Mesendoderm (in vitro differentiated cells): ENCODE measurements around the gene CEP112.

Source experiments
- DNase-seq: peaks from one replicate; pipeline ENCODE4 v3.0.0; 2013
- H2AK5ac ChIP-seq: 2 replicates; pipeline ENCODE4 v1.6.1; 2013; ENCODE audit warnings: low read length, inconsistent platforms
- H2BK120ac ChIP-seq: 2 replicates; pipeline ENCODE4 v1.6.1; 2013; ENCODE audit warnings: low read depth, mild to moderate bottlenecking, low read length, moderate library complexity, mixed read lengths
- H2BK15ac ChIP-seq: replicated peaks from 2 replicates; pipeline ENCODE4 v1.6.1; 2013; ENCODE audit warnings: low read depth, mild to moderate bottlenecking, moderate library complexity
- H2BK5ac ChIP-seq: 2 replicates; pipeline ENCODE4 v1.6.1; 2013; ENCODE audit warnings: low read length, inconsistent platforms
- H3K18ac ChIP-seq: 2 replicates; pipeline ENCODE4 v1.6.1; 2013; ENCODE audit warnings: mild to moderate bottlenecking, low read length, mixed read lengths
- H3K23ac ChIP-seq: one replicate; pipeline ENCODE4 v1.6.1; 2013; ENCODE audit warnings: low read length
- H3K27ac ChIP-seq: 2 replicates; pipeline ENCODE4 v1.5.1; 2013; ENCODE audit warnings: low read depth, mild to moderate bottlenecking, inconsistent platforms, low read length, moderate library complexity
- H3K27me3 ChIP-seq: 2 replicates; pipeline ENCODE4 v1.6.1; 2013; ENCODE audit warnings: low read length, control low read depth, mild to moderate bottlenecking, inconsistent platforms; ENCODE audit not compliant: insufficient read depth, poor library complexity
- H3K36me3 ChIP-seq: 2 replicates; pipeline ENCODE4 v1.6.1; 2013; ENCODE audit warnings: low read length, inconsistent platforms; ENCODE audit not compliant: control insufficient read depth, insufficient read depth
- H3K4ac ChIP-seq: one replicate; pipeline ENCODE4 v1.6.1; 2013; ENCODE audit warnings: low read depth, mild to moderate bottlenecking, low read length, moderate library complexity
- H3K4me1 ChIP-seq: 2 replicates; pipeline ENCODE4 v1.6.1; 2013; ENCODE audit warnings: low read depth, low read length, inconsistent platforms; ENCODE audit not compliant: control insufficient read depth
- H3K4me2 ChIP-seq: 2 replicates; pipeline ENCODE4 v1.6.1; 2013; ENCODE audit warnings: low read length
- H3K4me3 ChIP-seq: 2 replicates; pipeline ENCODE4 v1.5.1; 2013; ENCODE audit warnings: mild to moderate bottlenecking, low read length
- H3K56ac ChIP-seq: one replicate; pipeline ENCODE4 v1.6.1; 2013; ENCODE audit warnings: low read length
- H3K79me1 ChIP-seq: 2 replicates; pipeline ENCODE4 v1.6.1; 2013; ENCODE audit warnings: low read length, inconsistent platforms
- H3K79me2 ChIP-seq: 2 replicates; pipeline ENCODE4 v1.6.1; 2013; ENCODE audit warnings: mild to moderate bottlenecking, low read length; ENCODE audit not compliant: control insufficient read depth, insufficient read depth
- H3K9ac ChIP-seq: 2 replicates; pipeline ENCODE4 v1.6.1; 2013; ENCODE audit warnings: low read length, inconsistent platforms
- H4K5ac ChIP-seq: one replicate; pipeline ENCODE4 v1.6.1; 2013; ENCODE audit warnings: low read length
- H4K8ac ChIP-seq: one replicate; pipeline ENCODE4 v1.6.1; 2013; ENCODE audit warnings: low read depth, mild to moderate bottlenecking, control low read depth, low read length, moderate library complexity
- whole genome bisulfite sequencing: extraction: QIAGEN DNeasy Blood & Tissue Kit; methylation state at CpG from one replicate; pipeline ENCODE4 v1.1.7; 2013; ENCODE audit warnings: low lambda C conversion rate, missing lambda C conversion rate; ENCODE audit not compliant: insufficient coverage; ENCODE audit errors: extremely low coverage; 5-methylcytosine and 5-hydroxymethylcytosine counted together

The CEP112 gene

DNA sequence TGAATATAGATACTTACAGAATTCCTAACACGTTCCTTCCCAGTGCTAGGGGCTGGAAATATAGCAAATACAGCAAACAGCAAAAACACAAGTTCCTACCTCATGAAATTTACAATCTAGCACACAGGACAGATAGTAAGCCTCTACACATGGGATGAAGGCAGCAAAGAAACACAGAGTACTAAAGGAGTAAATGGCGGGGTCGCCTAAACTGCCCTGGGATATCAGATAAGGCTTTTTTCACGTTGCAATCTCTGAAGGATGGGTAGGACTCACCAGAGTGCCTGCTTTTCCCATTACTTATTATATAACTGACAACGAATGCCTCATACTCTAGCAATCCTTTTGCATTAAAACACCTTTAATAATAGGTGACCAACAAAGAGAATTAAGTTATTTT lies 19.8 kb downstream of the CEP112 start:
- no peak overlapping the region for H3K27ac ChIP-seq
- H3K4me2 ChIP-seq = no peak overlapping the region
- DNase-seq = no peak
- no peak overlapping the region for H3K4ac ChIP-seq
- H3K79me2 ChIP-seq = no peaks in the 10 kb centered on the region
- no peaks in the 10 kb centered on the region for H3K27me3 ChIP-seq
- H2BK120ac ChIP-seq = no peak overlapping the region
- WGBS = no CpG with 5 or more reads among the region's 5 CpGs
- H3K18ac ChIP-seq = no peak overlapping the region
- H3K23ac ChIP-seq = no peak overlapping the region
- H4K5ac ChIP-seq = no peak overlapping the region
- H3K36me3 ChIP-seq = no peaks in the 10 kb centered on the region
- no peak overlapping the region for H2BK5ac ChIP-seq
- no peak overlapping the region for H2BK15ac ChIP-seq
- no peaks in the 10 kb centered on the region for H3K79me1 ChIP-seq
- H3K9ac ChIP-seq = no peak overlapping the region
- H3K56ac ChIP-seq = no peak overlapping the region
- no peak overlapping the region for H3K4me3 ChIP-seq
- no peaks in the 10 kb centered on the region for H3K4me1 ChIP-seq
- no peak overlapping the region for H4K8ac ChIP-seq
- no peak overlapping the region for H2AK5ac ChIP-seq

DNA sequence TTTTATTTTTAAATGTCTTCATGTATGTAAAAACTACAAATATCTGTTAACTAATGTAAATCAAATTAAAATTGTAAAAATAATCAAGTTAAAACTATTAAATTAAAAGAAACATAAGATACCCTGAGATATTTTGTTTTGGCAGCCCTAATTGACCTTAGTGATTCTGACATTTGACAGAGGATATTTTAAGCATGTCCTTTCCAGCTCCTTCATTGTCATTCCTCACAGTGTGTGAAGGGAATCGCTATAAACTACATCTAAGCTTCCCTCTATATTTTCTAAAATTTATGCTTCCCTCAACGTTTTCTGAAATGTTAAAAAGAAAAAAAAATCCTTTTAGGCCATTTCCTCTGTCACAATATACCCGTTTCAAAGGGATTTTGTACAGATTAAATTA lies 20.2 kb downstream of the CEP112 start:
- Histone ChIP-seq H2BK5ac (no peak overlapping the region), H2BK120ac (no peak overlapping the region), H3K4ac (no peak overlapping the region), H3K18ac (no peak overlapping the region), H3K4me2 (no peak overlapping the region), H3K79me1 (no peaks in the 10 kb centered on the region), H3K79me2 (no peaks in the 10 kb centered on the region), H4K8ac (no peak overlapping the region), H3K56ac (no peak overlapping the region), H3K23ac (no peak overlapping the region), H3K27ac (no peak overlapping the region), H3K27me3 (no peaks in the 10 kb centered on the region), H3K9ac (no peak overlapping the region), H2BK15ac (no peak overlapping the region), H4K5ac (no peak overlapping the region), H2AK5ac (no peak overlapping the region), H3K4me1 (no peaks in the 10 kb centered on the region), H3K4me3 (no peak overlapping the region), H3K36me3 (no peaks in the 10 kb centered on the region)
- no CpG with 5 or more reads among the region's 3 CpGs for WGBS
- DNase-seq = no peak

DNA sequence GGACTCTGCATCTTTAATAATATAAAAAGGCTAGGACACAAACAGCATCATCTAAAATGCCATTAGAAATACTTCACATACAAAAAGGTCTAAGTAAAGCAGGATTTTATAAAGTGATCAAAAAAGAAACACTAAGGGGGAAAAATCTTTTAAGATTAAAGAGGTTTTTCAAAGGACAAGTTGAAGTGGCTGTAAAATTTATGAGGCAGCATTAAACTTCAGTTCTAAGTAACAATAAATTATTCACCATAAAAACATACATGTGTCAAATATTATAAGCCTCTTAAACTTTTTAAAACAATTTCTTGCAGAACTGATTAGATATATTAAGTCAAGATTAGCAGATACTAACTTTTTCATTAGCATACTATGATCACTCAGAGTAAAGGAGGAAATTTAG lies 20.8 kb downstream of the CEP112 start:
- no peak overlapping the region for H2BK120ac ChIP-seq
- no peak overlapping the region for H3K56ac ChIP-seq
- no peaks in the 10 kb centered on the region for H3K79me1 ChIP-seq
- H3K27ac ChIP-seq = no peak overlapping the region
- no peak overlapping the region for H2BK15ac ChIP-seq
- H4K5ac ChIP-seq = no peak overlapping the region
- H4K8ac ChIP-seq = no peak overlapping the region
- H3K4me2 ChIP-seq = no peak overlapping the region
- no peak overlapping the region for H3K9ac ChIP-seq
- H2BK5ac ChIP-seq = no peak overlapping the region
- DNase-seq = no peak
- no peak overlapping the region for H3K23ac ChIP-seq
- H3K27me3 ChIP-seq = no peaks in the 10 kb centered on the region
- no peaks in the 10 kb centered on the region for H3K36me3 ChIP-seq
- no peak overlapping the region for H2AK5ac ChIP-seq
- no peaks in the 10 kb centered on the region for H3K4me1 ChIP-seq
- no peak overlapping the region for H3K18ac ChIP-seq
- H3K4me3 ChIP-seq = no peak overlapping the region
- no peaks in the 10 kb centered on the region for H3K79me2 ChIP-seq
- no peak overlapping the region for H3K4ac ChIP-seq

DNA sequence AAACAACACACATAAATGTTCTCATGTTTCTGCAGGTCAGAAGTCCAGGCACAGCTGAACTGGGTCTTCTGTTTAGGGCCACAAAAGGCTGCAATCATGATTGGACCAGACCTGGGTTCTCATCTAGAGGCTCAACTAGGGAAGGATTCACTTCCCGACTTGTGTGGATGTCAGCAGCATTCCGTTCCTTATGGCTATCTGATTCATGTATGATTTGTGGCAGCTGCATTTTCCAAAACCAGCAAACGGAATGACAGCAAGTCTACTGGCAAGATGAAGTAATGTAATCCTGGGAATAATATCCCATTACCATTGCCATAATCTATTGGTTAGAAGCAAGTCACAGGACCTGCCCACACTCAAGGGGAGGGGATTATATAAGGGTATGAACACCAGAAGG lies 22.1 kb downstream of the CEP112 start:
- Histone ChIP-seq H3K79me1 (no peaks in the 10 kb centered on the region), H3K79me2 (no peaks in the 10 kb centered on the region), H4K8ac (no peak overlapping the region), H3K18ac (no peak overlapping the region), H4K5ac (no peak overlapping the region), H2BK5ac (no peak overlapping the region), H3K27ac (no peak overlapping the region), H3K56ac (no peak overlapping the region), H3K4me3 (no peak overlapping the region), H2BK15ac (no peak overlapping the region), H3K23ac (no peak overlapping the region), H3K27me3 (no peaks in the 10 kb centered on the region), H3K36me3 (no peaks in the 10 kb centered on the region), H3K4me1 (no peaks in the 10 kb centered on the region), H2AK5ac (no peak overlapping the region), H3K4ac (no peak overlapping the region), H2BK120ac (no peak overlapping the region), H3K9ac (no peak overlapping the region), H3K4me2 (no peak overlapping the region)
- no CpG with 5 or more reads among the region's 3 CpGs for WGBS
- no peak for DNase-seq

DNA sequence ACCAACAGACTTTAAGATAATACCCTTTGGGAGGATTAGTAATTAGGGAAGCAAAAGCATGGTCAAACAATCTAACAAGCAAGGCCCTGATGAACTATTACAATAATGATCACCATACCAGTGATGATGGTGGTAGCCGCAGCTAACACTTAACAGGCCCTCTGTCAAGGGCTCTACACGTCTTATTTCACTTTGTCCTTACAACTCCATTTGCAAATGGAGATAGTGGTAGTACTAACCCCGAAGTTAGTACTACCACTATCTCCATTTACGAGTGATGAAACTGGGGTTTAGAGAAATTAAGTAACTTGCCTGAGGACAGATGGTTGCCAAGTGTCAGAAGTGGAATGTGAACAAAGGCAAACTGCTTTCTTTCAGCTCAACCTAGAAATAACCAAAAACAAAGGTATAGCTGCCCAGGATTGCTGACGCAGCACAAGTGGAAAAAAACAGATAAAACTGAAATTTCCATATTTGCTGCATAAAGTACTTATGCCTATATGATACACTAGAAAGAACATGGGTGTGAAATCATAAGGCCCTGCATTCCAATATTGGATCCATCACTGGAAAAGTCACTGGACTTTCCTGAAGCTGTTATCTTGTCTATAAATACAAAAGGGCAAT lies 24.6 kb downstream of the CEP112 start:
- Histone ChIP-seq H3K9ac (no peak overlapping the region), H4K8ac (no peak overlapping the region), H2AK5ac (no peak overlapping the region), H3K79me1 (no peaks in the 10 kb centered on the region), H2BK120ac (no peak overlapping the region), H3K36me3 (no peaks in the 10 kb centered on the region), H3K18ac (no peak overlapping the region), H2BK15ac (no peak overlapping the region), H3K56ac (no peak overlapping the region), H3K4me2 (no peak overlapping the region), H3K4me3 (no peak overlapping the region), H3K4me1 (no peaks in the 10 kb centered on the region), H3K4ac (no peak overlapping the region), H3K79me2 (no peaks in the 10 kb centered on the region), H3K27me3 (no peaks in the 10 kb centered on the region), H4K5ac (no peak overlapping the region), H3K23ac (no peak overlapping the region), H2BK5ac (no peak overlapping the region), H3K27ac (no peak overlapping the region)
- WGBS = no CpG with 5 or more reads among the region's 5 CpGs
- no peak for DNase-seq

DNA sequence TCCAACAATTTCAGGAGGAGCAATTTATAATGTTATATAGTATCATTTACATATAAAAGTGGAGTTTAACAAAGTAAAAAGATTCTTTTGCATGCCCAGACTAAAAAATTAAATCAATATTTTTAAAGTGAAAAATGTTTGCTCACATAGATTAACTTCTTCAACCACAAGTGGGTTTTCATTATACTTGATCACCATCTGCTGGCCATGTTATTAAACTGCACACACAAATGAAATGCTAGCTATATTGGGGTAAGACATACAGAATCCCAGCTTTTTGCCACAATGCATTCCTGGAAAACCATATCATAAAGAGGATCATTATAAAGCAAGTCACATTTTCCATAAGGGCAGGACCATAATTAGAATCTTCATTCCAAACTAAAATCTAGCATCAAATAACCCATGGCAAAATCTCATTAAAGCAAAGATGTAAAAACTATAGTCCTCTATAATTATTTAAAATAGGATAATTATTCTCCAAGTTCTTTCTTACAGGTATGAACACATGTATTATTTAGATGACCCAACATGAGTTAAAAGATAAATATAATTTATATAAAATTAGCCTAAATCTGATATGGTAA lies 26.3 kb downstream of the CEP112 start:
- Histone ChIP-seq H4K5ac (no peak overlapping the region), H3K4me1 (no peaks in the 10 kb centered on the region), H3K27me3 (no peaks in the 10 kb centered on the region), H3K18ac (no peak overlapping the region), H2BK5ac (no peak overlapping the region), H2BK15ac (no peak overlapping the region), H3K4ac (no peak overlapping the region), H2BK120ac (no peak overlapping the region), H3K79me1 (no peaks in the 10 kb centered on the region), H3K4me2 (no peak overlapping the region), H3K9ac (no peak overlapping the region), H3K79me2 (no peaks in the 10 kb centered on the region), H3K36me3 (no peaks in the 10 kb centered on the region), H3K56ac (no peak overlapping the region), H3K23ac (no peak overlapping the region), H2AK5ac (no peak overlapping the region), H4K8ac (no peak overlapping the region), H3K27ac (no peak overlapping the region), H3K4me3 (no peak overlapping the region)
- peak; percentile 54 for DNase-seq
